Measurements from ENCODE around the gene RNF157. TPM values are rescaled to one million over a fixed set of nuclear protein-coding genes. Genes with fewer than 3 reads are reported as not detected.

Gene RNF157
- total RNA-seq, 1 donor from 2014 or later: 0.20 TPM

DNA sequence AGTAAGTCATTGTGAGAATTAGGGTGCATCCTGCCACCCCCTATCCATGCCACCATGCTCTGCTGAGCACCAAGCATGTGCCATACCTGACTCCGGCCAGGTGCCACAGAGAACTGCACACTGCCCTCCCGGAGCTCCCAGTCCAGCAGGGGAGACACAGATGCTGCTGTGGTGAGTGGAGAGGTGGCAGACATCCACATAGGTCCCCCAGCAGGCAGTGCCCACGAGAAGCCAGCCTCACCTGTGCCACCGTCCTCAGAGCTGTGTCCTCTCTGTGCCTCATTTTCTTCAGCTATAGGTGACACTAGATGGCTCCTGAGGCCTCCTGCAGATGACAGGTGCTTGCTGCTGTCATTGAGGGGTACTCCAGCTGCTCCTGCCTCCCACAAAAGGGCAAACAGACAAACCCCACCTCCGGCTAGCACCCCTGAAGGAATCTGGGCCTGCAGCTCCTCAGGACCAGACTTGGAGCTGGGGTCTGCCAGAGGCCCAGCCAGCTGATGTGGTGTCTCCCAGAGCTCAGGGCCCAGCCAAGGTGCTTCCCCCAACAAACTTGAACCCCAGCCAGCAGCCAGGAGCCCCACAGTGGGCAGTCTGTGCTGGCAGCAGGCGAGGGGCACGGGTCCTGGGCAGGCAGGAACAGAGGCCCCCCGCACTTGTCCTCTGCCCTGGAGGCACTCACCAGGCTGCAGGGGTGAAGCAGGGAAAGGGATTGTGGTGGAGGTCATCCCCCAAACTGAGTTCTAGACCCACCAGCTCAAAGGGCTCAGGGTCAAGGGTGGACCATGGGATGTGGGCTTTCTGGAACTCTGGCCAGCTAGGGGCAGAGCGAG is 116.3 kb downstream of the RNF157 start:
- no peak for DNase-seq (ENCODE audit: low read depth in 2 of 2)

DNA sequence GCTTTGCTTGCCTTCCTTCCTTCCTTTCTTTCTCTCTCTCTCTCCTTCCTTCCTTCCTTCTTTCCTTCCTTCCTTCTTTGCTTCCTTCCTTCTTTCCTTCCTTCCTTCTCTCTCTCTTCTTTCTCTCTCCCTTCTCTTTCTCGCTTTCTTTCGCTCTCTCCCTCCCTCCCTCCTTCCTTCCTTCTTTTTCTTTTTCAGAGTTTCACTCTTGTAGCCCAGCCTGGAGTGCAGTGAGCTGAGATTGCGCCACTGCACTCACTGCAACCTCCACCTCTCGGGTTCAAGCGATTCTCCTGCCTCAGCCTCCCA is 117.1 kb downstream of the RNF157 start:
- DNase-seq (ENCODE audit: low read depth in 2 of 2): no peak

DNA sequence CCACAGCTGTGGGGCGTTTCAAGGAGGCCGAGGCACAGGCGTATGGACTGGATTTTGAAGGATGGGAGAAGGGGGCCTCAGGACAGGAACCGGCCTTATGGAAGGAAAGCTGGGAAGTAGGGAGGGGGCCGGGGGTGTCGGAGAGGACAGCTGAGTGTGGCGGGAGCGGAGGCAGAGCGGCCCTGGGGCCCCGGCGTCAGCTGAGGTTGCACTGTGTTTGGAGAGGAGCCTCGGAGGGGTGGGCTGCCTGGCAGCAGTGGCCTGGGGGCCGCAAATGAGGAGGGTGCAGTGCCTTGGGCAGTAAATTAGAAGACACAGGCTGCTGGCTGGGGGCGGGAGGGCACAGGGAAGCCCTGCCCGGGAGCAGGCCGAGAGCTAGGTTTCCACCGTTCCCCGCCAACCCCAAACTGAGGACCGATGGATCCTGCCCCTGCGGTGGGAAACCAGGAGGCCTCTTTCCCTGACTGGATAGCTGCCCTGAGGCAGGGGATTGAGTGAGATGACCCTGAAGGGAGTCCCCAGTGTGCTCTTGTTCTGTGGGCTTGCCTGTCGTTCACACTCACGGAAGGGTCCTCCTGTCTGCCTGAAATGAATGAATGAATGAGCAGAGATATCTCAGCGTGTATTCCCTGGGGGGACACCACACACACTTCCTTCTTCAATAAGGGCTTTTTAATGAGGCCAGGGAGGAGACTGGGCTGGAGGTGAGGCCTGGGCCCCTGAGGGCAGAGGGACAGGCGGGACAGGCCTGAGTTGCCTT is 117.7 kb downstream of the RNF157 start:
- no peak for DNase-seq (ENCODE audit: low read depth in 2 of 2)

DNA sequence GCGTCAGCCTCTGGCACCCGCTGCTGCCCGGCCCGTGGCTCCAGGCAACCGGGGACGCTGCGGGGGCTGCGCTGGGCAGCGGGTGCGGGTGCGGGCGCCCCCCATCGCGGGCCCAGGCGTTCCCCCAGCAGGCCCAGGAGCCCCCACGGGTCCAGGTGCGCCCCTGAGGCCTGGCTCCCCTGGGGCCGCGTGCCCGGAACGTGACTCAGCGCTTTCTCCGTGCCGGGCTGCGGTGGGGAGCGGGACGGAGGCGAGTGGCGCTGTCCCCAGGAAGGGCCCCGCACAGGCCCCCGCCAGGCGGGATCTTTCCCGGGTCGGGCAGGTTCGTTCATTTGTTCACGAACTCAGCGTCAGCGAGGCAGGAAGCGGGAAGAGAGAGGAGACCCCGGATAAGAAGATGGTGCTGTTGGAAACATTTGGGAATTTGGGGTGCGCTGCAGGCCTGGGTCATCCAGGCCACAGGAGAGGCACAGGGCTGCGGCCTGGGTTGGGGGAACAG is 118.3 kb downstream of the RNF157 start:
- peak in 1 of 2 donors; percentile 28 for DNase-seq (ENCODE audit: low read depth in 2 of 2)

DNA sequence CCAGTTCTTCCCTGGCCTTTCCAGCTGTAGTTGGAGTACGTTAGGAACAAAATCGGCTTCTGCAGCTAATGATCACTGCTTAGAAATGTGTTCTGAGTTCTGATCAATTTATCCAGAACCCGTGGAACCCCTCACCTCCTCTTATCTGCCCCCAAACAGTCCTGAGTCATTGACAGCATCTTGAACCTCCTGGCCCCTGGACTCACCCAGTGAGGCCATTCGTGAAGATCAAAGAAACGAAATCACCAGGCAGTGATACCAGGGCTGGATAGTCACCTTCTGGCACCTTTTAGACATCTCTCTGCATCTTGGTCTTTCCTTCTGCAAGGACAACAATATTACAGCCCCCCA is 119.7 kb downstream of the RNF157 start:
- DNase-seq (ENCODE audit: low read depth in 2 of 2): no peak

DNA sequence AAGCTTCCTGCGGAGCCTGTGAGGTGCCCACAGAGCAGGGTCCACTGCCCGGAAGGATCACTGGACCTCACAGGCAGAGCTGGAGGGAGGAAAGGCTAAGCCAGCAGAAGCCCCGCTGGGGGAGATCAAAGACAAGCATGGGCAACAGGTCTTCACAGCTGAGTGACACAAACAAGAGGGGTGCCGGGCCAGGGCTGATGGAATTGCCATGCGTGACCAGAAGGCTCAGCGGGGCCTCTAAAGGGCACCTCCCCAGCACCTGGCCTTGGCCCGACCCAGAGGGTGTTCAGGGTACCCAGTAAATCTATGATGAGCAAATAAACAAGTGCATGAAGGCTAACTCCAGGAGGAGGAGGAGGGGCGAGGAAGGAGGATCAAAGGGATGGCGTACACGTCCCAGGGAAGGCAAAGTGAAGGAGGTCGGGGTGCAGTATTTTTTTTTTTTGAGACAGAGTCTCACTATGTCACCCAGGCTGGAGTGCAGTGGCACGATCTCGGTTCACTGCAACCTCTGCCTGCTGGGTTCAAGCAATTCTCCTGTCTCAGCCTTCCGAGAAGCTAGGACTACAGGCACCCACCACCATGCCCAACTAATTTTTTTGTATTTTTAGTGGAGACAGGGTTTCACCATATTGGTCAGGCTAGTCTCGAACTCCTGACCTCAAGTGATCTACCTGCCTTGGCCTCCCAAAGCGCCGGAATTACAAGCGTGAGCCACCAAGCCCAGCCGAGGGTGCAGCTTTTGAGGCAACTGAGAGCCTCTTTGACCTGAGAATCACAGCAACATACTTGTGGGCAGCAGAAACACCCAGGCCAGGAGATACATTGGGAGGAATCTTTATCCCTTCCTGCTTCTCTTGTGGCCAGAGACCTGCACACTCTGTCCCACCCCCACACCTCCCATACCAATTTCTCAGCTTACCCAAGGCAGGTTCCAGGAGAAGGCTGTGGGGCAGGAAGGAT is 120.6 kb downstream of the RNF157 start:
- no peak for DNase-seq (ENCODE audit: low read depth in 2 of 2)

DNA sequence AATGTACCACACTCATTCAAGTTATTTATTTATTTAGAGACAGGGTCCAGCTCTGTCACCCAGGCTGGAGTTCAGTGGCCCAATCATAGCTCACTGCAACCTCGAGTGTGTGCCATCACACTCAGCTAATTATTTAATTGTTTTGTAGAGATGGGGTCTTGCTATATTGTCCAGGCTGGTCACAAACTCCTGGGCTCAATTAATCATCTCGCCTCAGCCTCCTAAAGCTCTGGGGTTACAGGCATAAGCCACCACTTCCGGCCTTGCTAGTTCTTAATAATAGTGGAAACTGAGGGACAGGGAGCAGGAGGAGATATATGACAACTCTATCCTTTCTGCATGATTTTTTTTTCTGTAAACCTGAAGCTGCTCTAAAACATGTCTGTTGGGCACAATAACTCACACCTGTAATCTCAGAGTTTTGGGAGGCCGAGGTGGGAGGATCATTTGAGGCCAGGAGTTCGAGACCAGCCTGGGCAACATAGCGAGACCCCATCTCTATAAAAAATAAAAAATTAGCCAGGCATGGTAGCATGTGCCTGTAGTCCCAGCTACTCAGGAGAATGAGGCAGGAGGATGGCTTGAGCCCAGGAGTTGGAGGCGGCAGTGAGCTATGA is 125.0 kb downstream of the RNF157 start:
- DNase-seq (ENCODE audit: low read depth in 2 of 2): no peak

DNA sequence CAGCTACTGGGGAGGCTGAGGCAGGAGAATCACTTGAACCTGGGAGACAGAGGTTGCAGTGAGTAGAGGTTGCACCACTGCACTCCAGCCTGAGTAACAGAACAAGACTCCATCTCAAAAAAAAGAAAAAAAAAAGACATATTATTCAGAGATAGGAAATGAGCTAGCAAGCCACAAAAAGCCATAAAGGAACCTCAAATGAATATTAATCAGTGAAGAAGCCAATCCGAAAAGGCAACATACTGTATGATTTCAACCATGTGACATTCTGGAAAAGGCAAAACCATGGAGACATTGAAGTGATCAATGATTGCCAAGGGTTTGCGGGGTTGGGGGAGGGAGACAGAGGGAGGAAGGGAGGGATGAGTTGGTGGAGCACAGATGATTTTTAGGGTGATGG is 128.3 kb downstream of the RNF157 start:
- DNase-seq (ENCODE audit: low read depth in 2 of 2): no peak

DNA sequence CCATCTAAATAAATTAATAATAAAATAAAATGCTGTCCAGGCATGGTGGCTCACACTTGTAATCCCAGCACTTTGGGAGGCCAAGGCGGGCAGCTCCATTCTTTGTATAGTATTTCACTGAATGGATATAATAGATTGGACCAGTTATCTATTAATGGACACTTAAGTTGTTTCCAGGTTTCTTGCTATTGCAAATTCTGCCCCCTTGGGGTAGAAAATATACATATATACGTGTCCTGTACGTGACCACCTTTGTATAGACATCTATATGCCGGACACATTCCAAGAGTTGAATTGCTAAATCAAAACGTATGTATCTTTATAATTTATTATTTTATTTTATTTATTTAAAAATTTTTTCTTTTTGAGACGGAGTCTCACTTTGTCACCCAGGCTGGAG is 132.8 kb downstream of the RNF157 start:
- DNase-seq (ENCODE audit: low read depth in 2 of 2): peak; percentile 30 to 34

DNA sequence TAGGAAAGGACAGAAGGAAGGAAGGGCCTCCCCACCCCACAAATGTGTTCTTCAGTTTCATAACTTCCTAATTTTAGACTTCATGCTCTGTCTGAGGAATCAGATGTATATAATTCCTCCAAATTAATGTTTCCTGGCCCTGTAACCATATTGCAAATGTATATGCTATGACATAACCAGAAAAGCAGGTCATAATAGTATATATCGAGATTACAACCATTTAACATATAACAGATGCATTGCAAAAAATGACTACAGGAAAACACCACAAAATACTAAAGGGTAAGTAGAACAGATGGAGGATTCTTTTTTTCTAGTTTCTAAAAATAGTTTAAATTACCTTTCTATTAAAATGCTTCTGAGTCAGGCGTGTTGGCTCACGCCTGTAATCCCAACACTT is 133.6 kb downstream of the RNF157 start:
- no peak for DNase-seq (ENCODE audit: low read depth in 2 of 2)

DNA sequence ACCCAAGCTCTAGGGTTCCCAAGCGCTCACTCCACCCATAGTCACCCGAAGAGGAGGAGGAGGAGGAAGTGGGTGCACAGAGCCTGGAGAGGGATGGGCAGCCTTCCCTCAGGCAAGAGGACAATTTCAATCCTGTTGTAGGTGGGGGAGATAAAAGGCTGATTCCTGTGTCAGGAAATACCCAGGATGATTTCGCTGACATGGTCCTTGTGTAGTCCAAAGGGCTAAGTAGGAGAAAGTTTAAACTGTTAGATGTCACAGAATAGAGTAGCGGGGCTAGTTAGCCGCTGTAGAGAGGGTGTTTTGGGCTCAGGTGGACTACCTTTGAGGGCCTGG is 135.4 kb downstream of the RNF157 start:
- DNase-seq (ENCODE audit: low read depth in 2 of 2): no peak

DNA sequence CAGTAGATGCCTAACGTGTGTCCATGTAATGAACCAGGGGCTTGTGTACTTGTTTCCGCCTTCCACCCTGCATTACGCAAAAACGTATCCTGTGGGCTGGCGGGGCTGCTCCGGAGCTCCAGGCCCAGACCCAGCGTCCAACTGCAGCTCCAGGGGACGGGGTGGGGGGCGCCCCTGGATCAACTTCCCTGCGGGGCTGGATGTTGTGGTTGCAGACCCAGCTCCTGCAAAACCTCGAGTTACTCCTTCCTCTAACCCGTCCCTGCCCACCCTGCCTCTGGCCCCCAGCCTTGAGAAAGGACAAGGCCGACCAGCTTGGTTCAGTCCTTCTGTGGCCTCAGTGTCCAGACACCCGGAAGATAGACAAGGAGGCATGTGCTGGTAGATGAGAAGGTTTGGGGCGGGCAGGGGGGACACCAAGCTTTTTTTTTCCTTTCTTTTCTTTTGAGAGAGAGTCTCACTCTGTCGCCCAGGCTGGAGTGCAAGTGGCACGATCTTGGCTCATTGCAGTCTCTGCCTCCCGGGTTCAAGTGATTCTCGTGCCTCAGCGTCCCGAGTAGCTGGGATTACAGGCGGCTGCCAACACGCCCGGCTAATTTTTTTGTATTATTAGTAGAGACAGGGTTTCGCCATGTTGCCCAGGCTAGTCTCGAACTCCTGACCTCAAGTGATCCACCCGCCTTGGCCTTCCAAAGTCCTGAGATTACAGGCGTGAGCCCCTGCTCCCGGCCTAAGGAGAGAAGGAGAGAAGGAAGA is 136.0 kb downstream of the RNF157 start:
- DNase-seq (ENCODE audit: low read depth in 2 of 2): no peak

DNA sequence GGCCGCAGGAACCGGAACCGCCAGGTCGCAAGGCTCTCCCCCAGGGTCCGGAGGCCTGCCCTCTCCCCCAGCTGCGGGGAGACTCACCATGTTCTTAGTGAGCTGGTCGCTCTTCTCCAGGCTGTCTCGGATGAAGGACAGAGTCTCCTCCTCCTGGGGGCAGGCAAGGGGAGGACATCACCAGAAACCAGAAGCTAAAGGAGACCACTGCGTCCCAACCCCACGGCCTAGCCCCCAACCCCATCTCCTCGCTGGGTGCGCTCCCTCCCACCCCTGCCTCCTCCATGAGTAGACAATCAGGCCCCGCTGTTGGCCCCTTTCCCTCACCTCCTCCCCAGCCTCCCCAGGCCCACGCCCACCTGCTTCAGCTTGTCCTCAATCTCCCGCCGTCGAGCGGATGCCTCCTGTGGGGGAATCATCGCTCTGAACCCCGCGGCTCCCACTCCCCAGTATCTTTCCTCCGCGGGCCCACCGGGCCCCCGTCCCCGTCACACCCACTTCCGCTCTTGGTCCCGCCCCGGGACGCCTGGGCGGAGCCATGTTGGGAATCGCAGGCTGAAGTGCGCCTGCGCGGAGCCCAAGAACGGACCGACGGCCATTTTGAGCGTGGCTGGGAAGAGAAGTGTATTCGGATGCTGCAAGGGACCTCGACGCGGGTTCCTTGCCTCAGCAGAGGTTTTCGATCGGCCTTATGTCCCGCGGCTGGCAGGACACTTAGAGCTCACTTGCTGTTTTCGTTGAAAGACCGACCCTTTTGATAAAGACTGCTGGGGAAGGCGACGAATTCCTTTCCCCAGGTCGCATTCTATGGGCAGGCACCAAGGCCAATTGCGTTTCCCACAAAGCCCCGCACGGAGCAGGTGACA is 136.8 kb downstream of the RNF157 start, which contains the start of gene EXOC7:
Gene EXOC7, minus strand, starts transcription at position 514 of the 866 bp plus-strand sequence. Its CDS starts 95 bp downstream, at position 419.
- peak; percentile 92 to 94 for DNase-seq (ENCODE audit: low read depth in 2 of 2)

DNA sequence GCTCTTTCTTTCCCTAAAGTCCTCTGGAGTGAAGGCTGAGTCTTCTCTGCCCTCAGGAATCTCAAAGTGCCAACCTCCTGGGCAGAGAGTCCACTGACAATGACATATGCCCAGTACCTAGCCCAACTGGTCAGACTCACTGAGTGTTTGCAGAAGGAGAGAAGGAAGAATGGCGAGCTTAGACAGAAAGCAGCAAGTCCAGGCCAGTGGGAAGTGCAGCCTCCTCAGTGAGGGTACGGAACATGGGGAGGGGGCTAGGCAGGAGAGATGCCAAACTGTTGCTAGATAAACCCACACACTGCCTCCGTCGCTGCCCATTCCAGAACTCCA is 137.4 kb downstream of the RNF157 start:
- no peak for DNase-seq (ENCODE audit: low read depth in 2 of 2)

DNA sequence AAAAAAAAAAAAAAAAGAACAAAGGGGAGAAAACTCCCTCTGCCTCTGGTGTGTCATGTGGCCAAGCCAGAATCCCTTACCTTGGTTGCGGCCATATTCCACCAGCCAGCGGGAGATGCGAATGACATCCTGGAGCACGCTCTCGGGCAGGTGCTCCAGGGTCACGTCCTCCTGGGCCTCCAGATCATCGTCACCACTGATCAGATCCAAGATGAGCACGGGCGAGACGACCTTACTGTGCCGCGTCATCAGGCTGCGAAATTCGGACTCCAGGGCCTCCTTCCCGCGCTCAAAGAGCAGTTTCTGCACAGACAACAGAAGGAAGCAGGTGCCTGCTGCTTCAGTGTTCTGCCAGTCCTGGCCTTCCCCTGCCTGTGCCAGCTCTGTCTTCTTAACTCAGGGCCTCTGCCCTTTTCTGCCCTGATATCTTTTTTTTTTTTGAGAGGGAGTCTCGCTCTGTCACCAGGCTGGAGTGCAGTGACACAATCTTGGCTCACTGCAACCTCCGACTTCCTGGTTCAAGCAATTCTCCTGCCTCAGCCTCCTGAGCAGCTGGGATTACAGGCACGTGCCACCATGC is 142.5 kb downstream of the RNF157 start:
- DNase-seq (ENCODE audit: low read depth in 2 of 2): no peak

DNA sequence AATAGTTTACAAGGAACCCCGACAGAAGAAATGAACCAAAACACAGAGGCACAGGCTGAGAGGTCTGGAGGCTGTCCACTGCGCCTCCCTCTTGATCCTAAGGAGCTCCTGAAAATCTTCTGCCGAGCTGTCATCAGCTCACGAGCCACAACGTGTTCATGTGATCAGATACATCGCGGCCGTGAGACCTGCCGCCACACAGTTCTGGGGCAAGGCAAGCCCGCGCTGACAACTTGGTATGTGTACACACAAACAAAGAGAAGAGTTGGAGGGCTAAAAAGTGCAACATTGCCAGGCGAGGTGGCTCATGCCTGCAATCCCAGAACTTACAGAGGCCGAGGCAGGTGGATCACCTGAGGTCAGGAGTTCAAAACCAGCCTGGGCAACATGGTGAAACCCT is 144.3 kb downstream of the RNF157 start:
- no peak for DNase-seq (ENCODE audit: low read depth in 2 of 2)

DNA sequence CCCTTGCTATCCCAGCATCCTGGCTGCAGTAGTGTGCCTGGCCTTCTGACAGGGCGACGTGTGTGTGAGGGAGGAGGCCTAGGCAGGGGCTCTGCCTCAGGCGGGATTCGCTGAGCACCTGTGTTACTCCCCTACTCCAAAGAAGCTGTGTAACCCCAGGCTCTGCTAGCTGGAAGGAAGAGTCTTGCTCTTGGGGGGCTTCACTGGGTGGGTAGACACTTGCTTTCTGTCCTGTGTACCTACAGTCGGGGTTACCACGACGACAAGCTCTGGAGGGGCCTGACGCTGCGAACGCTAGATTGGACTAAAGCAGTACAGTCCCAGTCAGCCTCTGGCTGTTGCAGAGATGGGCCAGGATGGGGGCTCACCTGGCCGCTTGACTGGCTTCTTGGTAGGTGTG is 146.2 kb downstream of the RNF157 start:
- no peak for DNase-seq (ENCODE audit: low read depth in 2 of 2)

DNA sequence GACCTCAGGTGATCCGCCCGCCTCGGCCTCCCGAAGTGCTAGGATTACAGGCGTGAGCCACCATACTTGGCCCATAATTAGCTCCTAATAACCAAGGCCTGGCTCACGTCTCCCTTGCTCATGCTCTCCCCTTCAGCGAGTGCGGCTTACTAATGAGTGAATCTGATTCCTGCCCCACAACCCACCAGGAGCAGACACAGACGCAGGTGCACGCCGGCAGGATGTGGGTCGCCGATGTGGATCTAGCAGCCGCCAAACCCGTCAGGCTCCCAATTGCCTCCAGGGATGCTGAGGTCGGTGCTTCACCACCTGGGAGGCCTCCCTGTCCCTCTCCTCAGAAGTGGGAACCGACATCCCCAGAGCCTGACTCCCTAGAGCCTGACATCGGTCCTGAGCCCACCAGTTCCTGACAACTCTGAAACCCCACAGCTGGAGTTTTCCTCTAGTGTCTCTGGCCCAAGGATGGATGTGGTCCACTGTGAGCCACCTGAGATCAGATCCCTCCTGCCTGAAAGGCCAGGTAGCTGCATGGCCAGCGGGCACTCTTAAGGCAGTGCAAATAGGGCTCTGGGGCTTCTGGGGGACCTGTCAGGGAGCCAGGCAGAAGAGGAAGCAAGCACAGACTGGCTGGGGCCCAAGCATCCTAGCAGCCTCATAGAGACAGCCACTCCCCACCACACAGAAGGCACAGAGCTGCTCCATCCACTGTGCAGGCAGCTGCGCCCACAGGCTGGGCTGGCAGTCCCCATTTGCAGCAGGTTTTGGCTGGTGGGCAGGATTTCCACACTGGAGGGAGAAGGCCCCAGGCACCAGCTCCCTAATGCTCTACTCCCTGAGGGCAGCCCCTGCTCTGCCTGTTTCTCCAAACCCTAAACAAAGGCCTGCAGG is 147.5 kb downstream of the RNF157 start:
- DNase-seq (ENCODE audit: low read depth in 2 of 2): no peak

All from lung microvascular endothelial cell (primary cell).